Liver (tissue), 9 donors: Measurements from ENCODE around the gene TRPC1. TPM values are rescaled to one million over a fixed set of nuclear protein-coding genes. Genes with fewer than 3 reads are reported as not detected.

Experiments used
- DNase-seq: peaks from one replicate; pipeline ENCODE4 v3.0.0-alpha.2; 2017; ENCODE audit warnings: low spot score
- H3K27ac ChIP-seq, 2 donors: one replicate each; pipeline ENCODE4 v1.7.0; 2013; ENCODE audit warnings: inconsistent platforms in 2 of 2, low read length in 2 of 2, control low read depth in 1 of 2, low read depth in 1 of 2, mild to moderate bottlenecking in 1 of 2
- H3K27me3 ChIP-seq, 4 donors: one replicate each; pipeline versions ENCODE4 v1.6.1 to v1.7.0; 2013; ENCODE audit warnings: low read length in 3 of 4, inconsistent platforms in 1 of 4, mild to moderate bottlenecking in 1 of 4, moderate library complexity in 1 of 4; ENCODE audit not compliant: control insufficient read depth in 4 of 4, insufficient read depth in 4 of 4
- H3K36me3 ChIP-seq, 4 donors: one replicate each; pipeline versions ENCODE4 v1.6.1 to v1.7.0; 2013; ENCODE audit warnings: low read length in 3 of 4, mild to moderate bottlenecking in 3 of 4, low read depth in 1 of 4, moderate library complexity in 1 of 4; ENCODE audit not compliant: control insufficient read depth in 4 of 4, insufficient read depth in 3 of 4
- H3K4me1 ChIP-seq, 4 donors: one replicate each; pipeline versions ENCODE4 v1.6.1 to v1.7.0; 2013; ENCODE audit warnings: low read length in 3 of 4, mild to moderate bottlenecking in 3 of 4, moderate library complexity in 1 of 4; ENCODE audit not compliant: control insufficient read depth in 4 of 4, insufficient read depth in 4 of 4
- H3K4me3 ChIP-seq, 3 donors: one replicate each; pipeline versions ENCODE4 v1.6.1 to v1.7.0; 2013; ENCODE audit warnings: low read length in 3 of 3, control low read depth in 1 of 3, low read depth in 1 of 3, mild to moderate bottlenecking in 1 of 3
- H3K9ac ChIP-seq, 2 donors: one replicate each; pipeline ENCODE4 v1.7.0; 2013; ENCODE audit warnings: low read length in 2 of 2, mild to moderate bottlenecking in 2 of 2, moderate library complexity in 2 of 2, control low read depth in 1 of 2, low read depth in 1 of 2
- H3K9me3 ChIP-seq, 4 donors: one replicate each; pipeline versions ENCODE4 v1.6.1 to v1.7.0; 2013; ENCODE audit warnings: low read length in 3 of 4; ENCODE audit not compliant: control insufficient read depth in 4 of 4
- ATF3 ChIP-seq: IDR thresholded peaks from 2 replicates; pipeline ENCODE4 v1.6.1; 2016; ENCODE audit warnings: antibody characterized with exemption
- CTCF ChIP-seq: fragments of 150-350 bp; IDR thresholded peaks from 2 replicates; pipeline ENCODE4 v1.5.1; 2017; ENCODE audit warnings: improper control_type of control experiment, low read depth, low read length; ENCODE audit not compliant: missing input control
- EGR1 ChIP-seq, 2 donors: IDR thresholded peaks; 2 replicates each; pipeline ENCODE4 v1.6.1; 2016 to 2018; ENCODE audit warnings: antibody characterized with exemption in 2 of 2, low read depth in 2 of 2
- FOXA1 ChIP-seq: IDR thresholded peaks from 2 replicates; pipeline ENCODE4 v1.6.1; 2016; ENCODE audit warnings: antibody characterized with exemption
- FOXA2 ChIP-seq: IDR thresholded peaks from 2 replicates; pipeline ENCODE4 v1.6.1; 2016; ENCODE audit warnings: antibody characterized with exemption
- GABPA ChIP-seq, 2 donors: IDR thresholded peaks in 1 of 2; conservative IDR thresholded peaks in 1 of 2; 2 replicates each; pipeline ENCODE4 v1.6.1; 2016; ENCODE audit warnings: antibody characterized with exemption in 2 of 2, mild to moderate bottlenecking in 1 of 2, moderate library complexity in 1 of 2
- HNF4A ChIP-seq, 2 donors: conservative IDR thresholded peaks; 2 replicates each; pipeline ENCODE4 v1.6.1; 2016; ENCODE audit warnings: antibody characterized with exemption in 2 of 2, mild to moderate bottlenecking in 2 of 2
- JUND ChIP-seq, 2 donors: IDR thresholded peaks; 2 replicates each; pipeline ENCODE4 v1.6.1; 2016; ENCODE audit warnings: antibody characterized with exemption in 2 of 2
- MAX ChIP-seq: IDR thresholded peaks from 2 replicates; pipeline ENCODE4 v1.6.1; 2016; ENCODE audit warnings: antibody characterized with exemption
- NR2F2 ChIP-seq: IDR thresholded peaks from 2 replicates; pipeline ENCODE4 v1.6.1; 2016; ENCODE audit warnings: antibody characterized with exemption
- REST ChIP-seq: IDR thresholded peaks from 2 replicates; pipeline ENCODE4 v1.6.1; 2016; ENCODE audit warnings: antibody characterized with exemption, mild to moderate bottlenecking
- RXRA ChIP-seq, 2 donors: IDR thresholded peaks; 2 replicates each; pipeline ENCODE4 v1.6.1; 2017 to 2018; ENCODE audit warnings: antibody characterized with exemption in 2 of 2, mild to moderate bottlenecking in 1 of 2
- SP1 ChIP-seq: IDR thresholded peaks from 2 replicates; pipeline ENCODE4 v1.6.1; 2018; ENCODE audit warnings: antibody characterized with exemption, mild to moderate bottlenecking
- YY1 ChIP-seq: IDR thresholded peaks from 2 replicates; pipeline ENCODE4 v1.6.1; 2016; ENCODE audit warnings: antibody characterized with exemption, mild to moderate bottlenecking
- ZBTB33 ChIP-seq: IDR thresholded peaks from 2 replicates; pipeline ENCODE4 v1.6.1; 2016; ENCODE audit warnings: antibody characterized with exemption
- WGBS: extraction: QIAGEN DNeasy Blood & Tissue Kit; methylation state at CpG from one replicate; pipeline ENCODE4 v1.1.7; 2013; 5-methylcytosine and 5-hydroxymethylcytosine counted together
- polyA plus RNA-seq, 2 donors: library from polyadenylated mRNA; stranded (reverse) in 1 of 2; unstranded in 1 of 2; fragments of 200-250 nt in 1 of 2; fragments of >200 nt in 1 of 2; fragmentation: Nextera tagmentation in 1 of 2; extraction: Ambion mirVana in 1 of 2; gene quantifications; one replicate each; pipeline versions ENCODE4 v1.2.1 to v1.2.3, GENCODE V29; 2013 to 2015
- total RNA-seq, 2 donors: library from RNA; depleted of rRNA; stranded (reverse); fragments of >200 nt; gene quantifications; one replicate each; pipeline ENCODE4 v1.2.3, GENCODE V29; 2014
- donor health status: healthy.
- donor health status: healthy.
- donor health status: healthy.
- donor health status: healthy.
- donor health status: healthy.

The TRPC1 gene
- total and polyA plus RNA-seq, 4 donors = 0.15 to 4.7 (median 1.6) TPM

GRCh38 chr3:142690613-142691012, 33.2 kb upstream of the TRPC1 start (continued):
- no peak for TF ChIP-seq MAX

- 95% methylated on average over 2 of the region's 2 CpGs for WGBS
- Histone ChIP-seq H3K36me3 (peaks cover 0 to 7% (median 3%) of the 10 kb centered on the region in 4 donors), H3K9ac (no peak overlapping the region), H3K9me3 (no peaks in the 10 kb centered on the region), H3K27me3 (no peaks in the 10 kb centered on the region), H3K4me1 (no peaks in the 10 kb centered on the region), H3K4me3 (no peak overlapping the region), H3K27ac (no peak overlapping the region)
- TF ChIP-seq EGR1 (IDR thresholded peaks at IDR 0.05; ENCODE audit: low read depth in 2 of 2) = no peak
- no peak for TF ChIP-seq GABPA (IDR thresholded peaks at IDR 0.05 in 1 of 2, conservative IDR thresholded peaks at IDR 0.05 in 1 of 2)
- no peak for TF ChIP-seq CTCF
- TF ChIP-seq RXRA (IDR thresholded peaks at IDR 0.05) = no peak
- no peak for TF ChIP-seq HNF4A (conservative IDR thresholded peaks at IDR 0.05)
- no peak for TF ChIP-seq YY1
- no peak for TF ChIP-seq ZBTB33
- TF ChIP-seq NR2F2 = no peak
- no peak for TF ChIP-seq JUND (IDR thresholded peaks at IDR 0.05)
- TF ChIP-seq FOXA2 = no peak
- no peak for TF ChIP-seq FOXA1
- no peak for TF ChIP-seq ATF3
- no peak for TF ChIP-seq REST
- no peak for TF ChIP-seq SP1
- DNase-seq = no peak
Observed at GRCh38 chr3:142691527-142691926, 32.3 kb upstream of the TRPC1 start.
